Upper lobe of left lung (tissue), 6 donors: ENCODE results near the gene WDR44. TPM values are rescaled to one million over a fixed set of nuclear protein-coding genes. Genes with fewer than 3 reads are reported as not detected.

Experiments used
- ATAC-seq, 2 donors: fragments of 200-7000 bp; cut with Tn5 transposase; one replicate each; pipeline ENCODE4 v1.9.1; 2022; ENCODE audit warnings: mild to moderate bottlenecking in 2 of 2, moderate library complexity in 2 of 2; ENCODE audit not compliant: low FRiP score in 2 of 2
- DNase-seq, 2 donors: peaks; one replicate each; pipeline ENCODE4 v3.0.0-alpha.2; 2019 to 2020
- H3K27ac ChIP-seq, 4 donors: fragments of 200-600 bp; sonication (generic); one replicate each; pipeline ENCODE4 v1.5.1; 2016 to 2019
- H3K27me3 ChIP-seq, 4 donors: fragments of 200-600 bp; sonication (generic); one replicate each; pipeline ENCODE4 v1.5.1; 2017 to 2019
- H3K36me3 ChIP-seq, 4 donors: fragments of 200-600 bp; sonication (generic); one replicate each; pipeline ENCODE4 v1.5.1; 2016 to 2019
- H3K4me1 ChIP-seq, 4 donors: fragments of 200-600 bp; sonication (generic); one replicate each; pipeline ENCODE4 v1.5.1; 2018 to 2019
- H3K4me3 ChIP-seq, 4 donors: fragments of 200-600 bp; sonication (generic); one replicate each; pipeline ENCODE4 v1.5.1; 2017 to 2019; ENCODE audit warnings: mild to moderate bottlenecking in 2 of 4, moderate library complexity in 1 of 4
- H3K9me3 ChIP-seq, 4 donors: fragments of 200-600 bp; sonication (generic); one replicate each; pipeline ENCODE4 v1.5.1; 2018 to 2019
- EP300 ChIP-seq, 4 donors: sonication (generic); formaldehyde crosslinking; IDR thresholded peaks; one replicate each; pipeline ENCODE4 v1.5.1; 2017; ENCODE audit warnings: antibody characterized with exemption in 4 of 4, control low read depth in 2 of 4
- POLR2A ChIP-seq, 4 donors: fragments of 450-650 bp; IDR thresholded peaks; one replicate each; pipeline ENCODE4 v1.5.1; 2016 to 2017; ENCODE audit warnings: antibody characterized with exemption in 4 of 4, mild to moderate bottlenecking in 2 of 4
- POLR2AphosphoS5 ChIP-seq, 2 donors: sonication (generic); formaldehyde crosslinking; IDR thresholded peaks; one replicate each; pipeline ENCODE4 v1.5.1; 2017; ENCODE audit warnings: antibody characterized with exemption in 2 of 2
- WGBS, 2 donors: methylation state at CpG; one replicate each; pipeline ENCODE4 v1.1.5; 2017 to 2018; 5-methylcytosine and 5-hydroxymethylcytosine counted together
- total RNA-seq, 6 donors: library from RNA; depleted of rRNA in 4 of 6; stranded (reverse); fragments of >200 nt in 4 of 6; gene quantifications; one replicate each; pipeline versions ENCODE4 v1.1.0 to v1.2.1, GENCODE V29; 2016 to 2021
- TF ChIP-seq, protein P1 (sequence below), 6 experiments: fragments of 450-650 bp in 4 of 6; fragments of 200-600 bp in 2 of 6; sonication (generic) in 2 of 6; IDR thresholded peaks; one replicate each; pipeline ENCODE4 v1.5.1; 2016 to 2019; ENCODE audit warnings: antibody characterized with exemption in 6 of 6
- donor health status: DM: no; HTN: no; CAD: no; lungs with moderate emphysema.
- donor health status: DM: no; HTN: yes; CAD: no; lungs with severe emphysema.

WDR44 gene
- total RNA-seq, 6 donors from 2014 or later: 11.8 to 22.6 (median 13.9) TPM

DNA sequence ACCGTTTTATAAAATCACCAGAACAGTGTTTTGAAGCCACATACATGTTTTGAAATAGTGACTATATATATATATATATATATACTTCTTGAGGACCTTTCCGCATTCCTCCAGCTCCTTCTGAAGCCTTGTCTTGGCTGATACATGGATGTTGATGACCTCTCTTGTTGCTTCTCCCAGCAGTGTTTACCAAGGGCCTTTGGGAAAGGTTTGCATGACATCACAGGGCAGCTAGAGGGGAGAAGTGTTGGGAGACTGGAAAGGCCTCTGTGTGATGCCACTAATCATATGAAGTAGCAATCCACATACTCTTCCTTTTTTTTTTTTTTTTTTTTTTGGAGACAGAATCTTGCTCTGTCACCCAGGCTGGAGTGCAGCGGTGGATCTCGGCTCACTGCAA is 22.5 kb downstream of the WDR44 start:
- no peak overlapping the region for H3K4me3 ChIP-seq
- TF ChIP-seq POLR2A (IDR thresholded peaks at IDR 0.05) (no peak), EP300 (IDR thresholded peaks at IDR 0.05) (no peak), POLR2AphosphoS5 (IDR thresholded peaks at IDR 0.05) (no peak)
- TF ChIP-seq, protein P1, sequence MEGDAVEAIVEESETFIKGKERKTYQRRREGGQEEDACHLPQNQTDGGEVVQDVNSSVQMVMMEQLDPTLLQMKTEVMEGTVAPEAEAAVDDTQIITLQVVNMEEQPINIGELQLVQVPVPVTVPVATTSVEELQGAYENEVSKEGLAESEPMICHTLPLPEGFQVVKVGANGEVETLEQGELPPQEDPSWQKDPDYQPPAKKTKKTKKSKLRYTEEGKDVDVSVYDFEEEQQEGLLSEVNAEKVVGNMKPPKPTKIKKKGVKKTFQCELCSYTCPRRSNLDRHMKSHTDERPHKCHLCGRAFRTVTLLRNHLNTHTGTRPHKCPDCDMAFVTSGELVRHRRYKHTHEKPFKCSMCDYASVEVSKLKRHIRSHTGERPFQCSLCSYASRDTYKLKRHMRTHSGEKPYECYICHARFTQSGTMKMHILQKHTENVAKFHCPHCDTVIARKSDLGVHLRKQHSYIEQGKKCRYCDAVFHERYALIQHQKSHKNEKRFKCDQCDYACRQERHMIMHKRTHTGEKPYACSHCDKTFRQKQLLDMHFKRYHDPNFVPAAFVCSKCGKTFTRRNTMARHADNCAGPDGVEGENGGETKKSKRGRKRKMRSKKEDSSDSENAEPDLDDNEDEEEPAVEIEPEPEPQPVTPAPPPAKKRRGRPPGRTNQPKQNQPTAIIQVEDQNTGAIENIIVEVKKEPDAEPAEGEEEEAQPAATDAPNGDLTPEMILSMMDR (IDR thresholded peaks at IDR 0.05): no peak
- no peaks in the 10 kb centered on the region for H3K27me3 ChIP-seq
- no peaks in the 10 kb centered on the region for H3K36me3 ChIP-seq
- ATAC-seq: no peak
- no peak overlapping the region for H3K27ac ChIP-seq
- DNase-seq: no peak
- no peaks in the 10 kb centered on the region for H3K4me1 ChIP-seq
- WGBS, 2 donors: 88 to 93% methylated on average over 4 of the region's 4 CpGs
- no peaks in the 10 kb centered on the region for H3K9me3 ChIP-seq

DNA sequence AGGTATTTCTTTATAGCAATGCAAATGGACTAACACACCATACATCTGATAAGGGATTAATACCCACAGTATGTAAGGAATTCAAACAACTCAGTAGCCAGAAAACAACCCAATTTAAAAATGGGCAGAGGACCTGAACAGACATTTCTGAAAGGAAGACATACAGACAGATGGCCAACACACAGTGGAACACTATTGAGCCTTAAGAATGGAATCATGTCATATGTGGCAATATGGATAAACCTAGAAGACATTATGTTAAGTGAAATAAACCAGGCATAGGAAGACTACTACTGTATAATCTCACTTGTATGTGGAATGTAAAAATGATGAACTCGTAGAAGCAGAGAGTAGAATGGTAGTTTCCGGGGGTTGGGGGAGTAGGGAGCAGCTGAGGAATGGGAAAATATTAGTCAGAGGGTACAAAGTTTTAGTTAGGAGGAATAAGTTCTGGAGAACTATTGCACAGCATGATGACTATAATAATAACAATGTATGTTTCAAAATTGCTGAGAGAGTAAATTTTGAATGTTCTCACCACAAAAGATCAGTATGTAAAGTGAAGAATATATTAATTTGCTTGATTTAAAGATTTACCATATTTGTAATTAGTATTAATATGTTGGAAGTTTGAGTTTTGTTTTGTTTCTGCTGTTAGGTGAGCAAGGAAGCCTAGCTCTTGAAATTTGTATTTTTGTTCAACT is 25.2 kb downstream of the WDR44 start:
- Histone ChIP-seq H3K4me1 (no peaks in the 10 kb centered on the region), H3K4me3 (no peak overlapping the region), H3K36me3 (no peaks in the 10 kb centered on the region), H3K27me3 (no peaks in the 10 kb centered on the region), H3K9me3 (no peaks in the 10 kb centered on the region), H3K27ac (no peak overlapping the region)
- TF ChIP-seq POLR2AphosphoS5 (IDR thresholded peaks at IDR 0.05) (no peak), POLR2A (IDR thresholded peaks at IDR 0.05) (no peak), EP300 (IDR thresholded peaks at IDR 0.05) (no peak)
- TF ChIP-seq, protein P1 (IDR thresholded peaks at IDR 0.05): no peak
- DNase-seq (no peak), ATAC-seq (no peak)
- 84 to 93% methylated on average over 2 of the region's 2 CpGs for WGBS, 2 donors

DNA sequence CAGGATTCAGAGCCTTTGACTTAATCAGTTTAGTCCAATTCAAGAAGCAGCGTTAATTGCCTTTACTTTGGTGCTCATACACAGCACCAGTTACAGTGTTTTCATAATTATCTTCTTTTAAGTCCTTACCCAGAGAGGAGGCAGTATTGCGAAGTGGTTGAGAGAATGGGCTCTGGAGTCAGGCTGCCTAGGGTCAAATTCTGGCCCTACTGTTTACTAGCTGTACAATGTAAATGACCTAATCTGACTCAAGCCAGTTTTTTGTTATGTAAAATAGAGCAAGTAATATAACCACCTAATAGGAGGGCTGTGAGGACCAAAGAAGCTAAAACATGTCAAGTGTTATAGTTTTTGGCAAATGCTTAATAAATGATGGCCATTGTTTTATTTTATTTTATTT is 27.6 kb downstream of the WDR44 start:
- no peak for DNase-seq
- no peak overlapping the region for H3K4me3 ChIP-seq
- H3K9me3 ChIP-seq: no peaks in the 10 kb centered on the region
- no peaks in the 10 kb centered on the region for H3K4me1 ChIP-seq
- TF ChIP-seq, protein P1 (IDR thresholded peaks at IDR 0.05): no peak
- TF ChIP-seq POLR2AphosphoS5 (IDR thresholded peaks at IDR 0.05): no peak
- no peak for TF ChIP-seq POLR2A (IDR thresholded peaks at IDR 0.05)
- no peak for TF ChIP-seq EP300 (IDR thresholded peaks at IDR 0.05)
- no peaks in the 10 kb centered on the region for H3K36me3 ChIP-seq
- H3K27me3 ChIP-seq: no peaks in the 10 kb centered on the region
- H3K27ac ChIP-seq: no peak overlapping the region
- ATAC-seq: no peak
- 69 to 74% methylated on average over 2 of the region's 2 CpGs for WGBS, 2 donors

DNA sequence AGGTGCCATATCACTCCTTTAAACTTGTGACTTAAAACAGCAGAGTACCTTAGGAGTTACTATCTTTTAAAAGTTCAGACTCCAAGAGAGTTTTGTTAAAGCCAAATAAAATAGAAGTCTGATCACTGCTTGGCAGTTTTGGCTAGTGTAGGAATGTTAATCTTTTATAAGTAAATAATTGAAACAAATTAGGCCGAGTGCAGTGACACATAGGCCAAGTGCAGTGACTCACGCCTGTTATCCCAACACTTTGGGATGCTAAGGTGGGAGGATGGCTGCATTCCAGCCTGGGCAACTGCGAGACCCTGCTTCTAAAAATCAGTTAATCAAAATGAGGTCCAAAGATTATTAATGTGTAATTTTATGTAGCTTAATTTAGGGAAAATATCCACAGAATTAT is 37.2 kb downstream of the WDR44 start:
- Histone ChIP-seq H3K9me3 (no peaks in the 10 kb centered on the region), H3K27ac (no peak overlapping the region), H3K4me3 (no peak overlapping the region), H3K36me3 (no peaks in the 10 kb centered on the region), H3K4me1 (no peaks in the 10 kb centered on the region), H3K27me3 (no peaks in the 10 kb centered on the region)
- ATAC-seq: no peak
- DNase-seq: no peak
- TF ChIP-seq POLR2A (IDR thresholded peaks at IDR 0.05) (no peak), POLR2AphosphoS5 (IDR thresholded peaks at IDR 0.05) (no peak), EP300 (IDR thresholded peaks at IDR 0.05) (no peak)
- TF ChIP-seq, protein P1 (IDR thresholded peaks at IDR 0.05): no peak
- WGBS, 2 donors: 60 to 68% methylated on average over 3 of the region's 3 CpGs

DNA sequence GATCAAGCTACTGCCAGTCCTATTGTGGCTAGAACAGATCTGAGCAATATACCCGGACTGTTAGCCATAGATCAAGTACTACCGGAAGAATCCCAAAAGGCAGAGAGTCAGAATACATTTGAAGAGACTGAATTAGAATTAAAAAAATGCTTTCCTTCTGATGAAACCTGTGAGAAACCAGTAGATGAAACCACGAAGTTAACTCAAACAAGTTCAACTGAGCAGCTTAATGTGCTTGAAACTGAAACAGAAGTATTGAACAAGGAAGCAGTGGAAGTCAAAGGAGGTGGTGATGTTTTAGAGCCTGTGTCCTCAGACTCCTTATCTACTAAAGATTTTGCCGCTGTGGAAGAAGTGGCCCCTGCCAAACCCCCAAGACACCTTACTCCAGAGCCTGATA is 46.8 kb downstream of the WDR44 start:
- Histone ChIP-seq H3K9me3 (no peaks in the 10 kb centered on the region), H3K27ac (no peak overlapping the region), H3K4me3 (no peak overlapping the region), H3K27me3 (no peaks in the 10 kb centered on the region), H3K4me1 (no peaks in the 10 kb centered on the region), H3K36me3 (peaks cover 0 to 16% (median 0%) of the 10 kb centered on the region in 4 donors)
- DNase-seq (no peak), ATAC-seq (no peak)
- TF ChIP-seq EP300 (IDR thresholded peaks at IDR 0.05) (no peak), POLR2AphosphoS5 (IDR thresholded peaks at IDR 0.05) (no peak), POLR2A (IDR thresholded peaks at IDR 0.05) (no peak)
- TF ChIP-seq, protein P1 (IDR thresholded peaks at IDR 0.05): no peak
- WGBS, 2 donors: 78 to 79% methylated on average over 4 of the region's 4 CpGs
